GM06990 (cell line): ENCODE data around the gene ADK.
A peak's percentile ranks its signal among the peaks of the same experiment; 100 is the strongest.

Experiments
- DNase-seq: peaks from one replicate; pipeline ENCODE4 v3.0.0-alpha.2; 2011; ENCODE audit not compliant: insufficient read length; ENCODE audit errors: extremely low read depth
- H3K27me3 ChIP-seq: replicated peaks from 2 replicates; pipeline ENCODE4 v1.6.0; 2011; ENCODE audit warnings: low read length; ENCODE audit not compliant: control insufficient read depth, insufficient read depth
- H3K36me3 ChIP-seq: 2 replicates; pipeline ENCODE4 v1.5.1; 2011; ENCODE audit warnings: low read length; ENCODE audit not compliant: control insufficient read depth, insufficient read depth
- H3K4me3 ChIP-seq: replicated peaks from 2 replicates; pipeline ENCODE4 v1.5.1; 2011; ENCODE audit warnings: low read depth, mild to moderate bottlenecking, control low read depth, low read length
- CTCF ChIP-seq: IDR thresholded peaks from 2 replicates; pipeline ENCODE4 v1.5.1; 2011; ENCODE audit warnings: low read length, control low read depth, mild to moderate bottlenecking, inconsistent platforms; ENCODE audit not compliant: insufficient read depth, poor library complexity, severe bottlenecking

The ADK gene

GRCh38 chr10:74160013-74160412 lies 9.0 kb downstream of the ADK start:
- TF ChIP-seq CTCF = no peak
- Histone ChIP-seq H3K36me3 (no peaks in the 10 kb centered on the region; the same call in 1 of the 2 replicates), H3K27me3 (no peaks in the 10 kb centered on the region), H3K4me3 (no peak overlapping the region)
- DNase-seq = no peak

GRCh38 chr10:74163319-74164068 lies 12.5 kb downstream of the ADK start:
- H3K27me3 ChIP-seq = no peaks in the 10 kb centered on the region
- no peak overlapping the region; the same call in 1 of the 2 replicates for H3K4me3 ChIP-seq
- DNase-seq = no peak
- no peaks in the 10 kb centered on the region; the same call in 1 of the 2 replicates for H3K36me3 ChIP-seq
- no peak for TF ChIP-seq CTCF

GRCh38 chr10:74164716-74165529 lies 13.9 kb downstream of the ADK start:
- DNase-seq = no peak
- H3K36me3 ChIP-seq = no peaks in the 10 kb centered on the region; the same call in 1 of the 2 replicates
- TF ChIP-seq CTCF = no peak
- peak overlapping the region; percentile 33; the same call in 1 of the 2 replicates for H3K4me3 ChIP-seq
- H3K27me3 ChIP-seq = no peaks in the 10 kb centered on the region

GRCh38 chr10:74165530-74165901 lies 14.5 kb downstream of the ADK start:
- Histone ChIP-seq H3K27me3 (no peaks in the 10 kb centered on the region), H3K36me3 (no peaks in the 10 kb centered on the region; the same call in 1 of the 2 replicates), H3K4me3 (no peak overlapping the region)
- DNase-seq = no peak
- TF ChIP-seq CTCF = no peak

GRCh38 chr10:74167443-74167842 lies 16.4 kb downstream of the ADK start:
- no peak for DNase-seq
- H3K4me3 ChIP-seq = no peak overlapping the region
- no peak for TF ChIP-seq CTCF

More at GRCh38 chr10:74167443-74167842, 16.4 kb downstream of the ADK start:
- H3K36me3 ChIP-seq = no peaks in the 10 kb centered on the region; the same call in 1 of the 2 replicates
- H3K27me3 ChIP-seq = no peaks in the 10 kb centered on the region
